Upper lobe of left lung (tissue), 6 donors: ENCODE results near the gene NT5C. TPM values are rescaled to one million over a fixed set of nuclear protein-coding genes. Genes with fewer than 3 reads are reported as not detected.
A peak's percentile ranks its signal among the peaks of the same experiment; 100 is the strongest.

Experiments
- ATAC-seq, 2 donors: fragments of 200-7000 bp; cut with Tn5 transposase; one replicate each; pipeline ENCODE4 v1.9.1; 2022; ENCODE audit warnings: mild to moderate bottlenecking in 2 of 2, moderate library complexity in 2 of 2; ENCODE audit not compliant: low FRiP score in 2 of 2
- DNase-seq, 2 donors: peaks; one replicate each; pipeline ENCODE4 v3.0.0-alpha.2; 2019 to 2020
- H3K27ac ChIP-seq, 4 donors: fragments of 200-600 bp; sonication (generic); one replicate each; pipeline ENCODE4 v1.5.1; 2016 to 2019
- H3K27me3 ChIP-seq, 4 donors: fragments of 200-600 bp; sonication (generic); one replicate each; pipeline ENCODE4 v1.5.1; 2017 to 2019
- H3K36me3 ChIP-seq, 4 donors: fragments of 200-600 bp; sonication (generic); one replicate each; pipeline ENCODE4 v1.5.1; 2016 to 2019
- H3K4me1 ChIP-seq, 4 donors: fragments of 200-600 bp; sonication (generic); one replicate each; pipeline ENCODE4 v1.5.1; 2018 to 2019
- H3K4me3 ChIP-seq, 4 donors: fragments of 200-600 bp; sonication (generic); one replicate each; pipeline ENCODE4 v1.5.1; 2017 to 2019; ENCODE audit warnings: mild to moderate bottlenecking in 2 of 4, moderate library complexity in 1 of 4
- H3K9me3 ChIP-seq, 4 donors: fragments of 200-600 bp; sonication (generic); one replicate each; pipeline ENCODE4 v1.5.1; 2018 to 2019
- EP300 ChIP-seq, 4 donors: sonication (generic); formaldehyde crosslinking; IDR thresholded peaks; one replicate each; pipeline ENCODE4 v1.5.1; 2017; ENCODE audit warnings: antibody characterized with exemption in 4 of 4, control low read depth in 2 of 4
- POLR2A ChIP-seq, 4 donors: fragments of 450-650 bp; IDR thresholded peaks; one replicate each; pipeline ENCODE4 v1.5.1; 2016 to 2017; ENCODE audit warnings: antibody characterized with exemption in 4 of 4, mild to moderate bottlenecking in 2 of 4
- POLR2AphosphoS5 ChIP-seq, 2 donors: sonication (generic); formaldehyde crosslinking; IDR thresholded peaks; one replicate each; pipeline ENCODE4 v1.5.1; 2017; ENCODE audit warnings: antibody characterized with exemption in 2 of 2
- WGBS, 2 donors: methylation state at CpG; one replicate each; pipeline ENCODE4 v1.1.5; 2017 to 2018; 5-methylcytosine and 5-hydroxymethylcytosine counted together
- total RNA-seq, 6 donors: library from RNA; depleted of rRNA in 4 of 6; stranded (reverse); fragments of >200 nt in 4 of 6; gene quantifications; one replicate each; pipeline versions ENCODE4 v1.1.0 to v1.2.1, GENCODE V29; 2016 to 2021
- TF ChIP-seq, protein P1 (sequence below), 6 experiments: fragments of 450-650 bp in 4 of 6; fragments of 200-600 bp in 2 of 6; sonication (generic) in 2 of 6; IDR thresholded peaks; one replicate each; pipeline ENCODE4 v1.5.1; 2016 to 2019; ENCODE audit warnings: antibody characterized with exemption in 6 of 6
- donor health status: DM: no; HTN: no; CAD: no; lungs with moderate emphysema.
- donor health status: DM: no; HTN: yes; CAD: no; lungs with severe emphysema.

NT5C gene
- total RNA-seq, 6 donors from 2014 or later: 46.4 to 113 (median 76.6) TPM

- Histone ChIP-seq H3K9me3 (no peaks in the 10 kb centered on the region), H3K36me3 (peaks cover 0 to 10% (median 8%) of the 10 kb centered on the region in 4 donors), H3K4me1 (peaks cover 36 to 49% (median 41%) of the 10 kb centered on the region in 4 donors), H3K27ac (peak overlapping the region in 2 of 4 donors; percentile 92 to 94), H3K4me3 (no peak overlapping the region), H3K27me3 (no peaks in the 10 kb centered on the region)
- TF ChIP-seq EP300 (IDR thresholded peaks at IDR 0.05) (no peak), POLR2A (IDR thresholded peaks at IDR 0.05) (no peak), POLR2AphosphoS5 (IDR thresholded peaks at IDR 0.05) (no peak)
- TF ChIP-seq, protein P1, sequence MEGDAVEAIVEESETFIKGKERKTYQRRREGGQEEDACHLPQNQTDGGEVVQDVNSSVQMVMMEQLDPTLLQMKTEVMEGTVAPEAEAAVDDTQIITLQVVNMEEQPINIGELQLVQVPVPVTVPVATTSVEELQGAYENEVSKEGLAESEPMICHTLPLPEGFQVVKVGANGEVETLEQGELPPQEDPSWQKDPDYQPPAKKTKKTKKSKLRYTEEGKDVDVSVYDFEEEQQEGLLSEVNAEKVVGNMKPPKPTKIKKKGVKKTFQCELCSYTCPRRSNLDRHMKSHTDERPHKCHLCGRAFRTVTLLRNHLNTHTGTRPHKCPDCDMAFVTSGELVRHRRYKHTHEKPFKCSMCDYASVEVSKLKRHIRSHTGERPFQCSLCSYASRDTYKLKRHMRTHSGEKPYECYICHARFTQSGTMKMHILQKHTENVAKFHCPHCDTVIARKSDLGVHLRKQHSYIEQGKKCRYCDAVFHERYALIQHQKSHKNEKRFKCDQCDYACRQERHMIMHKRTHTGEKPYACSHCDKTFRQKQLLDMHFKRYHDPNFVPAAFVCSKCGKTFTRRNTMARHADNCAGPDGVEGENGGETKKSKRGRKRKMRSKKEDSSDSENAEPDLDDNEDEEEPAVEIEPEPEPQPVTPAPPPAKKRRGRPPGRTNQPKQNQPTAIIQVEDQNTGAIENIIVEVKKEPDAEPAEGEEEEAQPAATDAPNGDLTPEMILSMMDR (IDR thresholded peaks at IDR 0.05): no peak
- DNase-seq (no peak), ATAC-seq (no peak)
Observed at GRCh38 chr17:75115555-75115954, 16.0 kb downstream of the NT5C start.

- no peak for DNase-seq
- no peak for ATAC-seq
- H3K27ac ChIP-seq: peak overlapping the region; percentile 79 to 94 (median 92)
- 33% methylated on average over 19 of the region's 19 CpGs for WGBS, 2 donors
- H3K9me3 ChIP-seq: no peaks in the 10 kb centered on the region
- TF ChIP-seq POLR2AphosphoS5 (IDR thresholded peaks at IDR 0.05) (no peak), EP300 (IDR thresholded peaks at IDR 0.05) (no peak), POLR2A (IDR thresholded peaks at IDR 0.05) (peak in 1 of 4 donors; percentile 2)
- TF ChIP-seq, protein P1 (IDR thresholded peaks at IDR 0.05): no peak
- H3K36me3 ChIP-seq: peaks cover 0 to 10% (median 4%) of the 10 kb centered on the region in 4 donors
- H3K4me1 ChIP-seq: peaks cover 38 to 51% (median 42%) of the 10 kb centered on the region in 4 donors
- peak overlapping the region; percentile 27 to 57 (median 47) for H3K4me3 ChIP-seq
- no peaks in the 10 kb centered on the region for H3K27me3 ChIP-seq
Observed at GRCh38 chr17:75114552-75115314, 16.8 kb downstream of the NT5C start.

- Histone ChIP-seq H3K27me3 (no peaks in the 10 kb centered on the region), H3K9me3 (no peaks in the 10 kb centered on the region), H3K36me3 (peaks cover 0 to 9% (median 4%) of the 10 kb centered on the region in 4 donors), H3K27ac (peak overlapping the region; percentile 79 to 94 (median 92)), H3K4me3 (peak overlapping the region; percentile 27 to 57 (median 47)), H3K4me1 (peaks cover 42 to 57% (median 47%) of the 10 kb centered on the region in 4 donors)
- TF ChIP-seq, protein P1 (IDR thresholded peaks at IDR 0.05): peak; percentile 92 to 97 (median 96)
- TF ChIP-seq POLR2A (IDR thresholded peaks at IDR 0.05): peak in 1 of 4 donors; percentile 9
- TF ChIP-seq POLR2AphosphoS5 (IDR thresholded peaks at IDR 0.05): peak; percentile 12 to 47
- no peak for TF ChIP-seq EP300 (IDR thresholded peaks at IDR 0.05)
- DNase-seq: peak; percentile 87 to 94
- ATAC-seq: peak; percentile 88
- WGBS, 2 donors: 0 to 3% methylated on average over 2 to 22 of the region's 22 CpGs
Observed at GRCh38 chr17:75113798-75114551, 17.6 kb downstream of the NT5C start.

DNA sequence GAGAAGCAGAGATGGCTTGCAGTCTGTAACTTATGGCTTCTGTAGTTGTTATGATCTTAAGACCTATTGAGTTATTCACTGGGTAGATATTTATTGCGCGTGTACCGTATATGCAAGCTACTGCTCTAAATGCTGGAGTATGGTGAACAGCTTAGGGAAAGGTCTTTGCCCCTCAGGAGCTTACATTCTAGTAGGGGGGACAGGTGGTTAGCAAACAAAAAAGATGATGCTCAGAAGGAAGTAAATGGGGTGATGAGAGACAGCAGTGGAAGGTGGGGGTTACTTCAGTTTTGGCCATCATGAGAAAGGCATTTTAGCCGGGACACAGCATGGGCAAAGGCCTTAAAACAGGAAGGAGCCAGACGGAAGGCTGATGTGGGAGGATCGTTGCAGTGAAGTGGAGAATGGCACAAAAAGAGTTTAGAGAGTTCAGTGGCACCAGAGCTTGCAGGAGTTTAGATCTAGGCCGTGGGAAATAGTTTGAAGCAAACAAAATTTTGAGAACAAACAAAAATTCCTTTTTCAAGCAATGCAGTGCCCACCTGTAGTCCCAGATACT is 19.7 kb downstream of the NT5C start:
- Histone ChIP-seq H3K36me3 (peaks cover 0 to 7% (median 0%) of the 10 kb centered on the region in 4 donors), H3K27me3 (no peaks in the 10 kb centered on the region), H3K27ac (peak overlapping the region in 1 of 4 donors; percentile 92), H3K4me1 (peaks cover 45 to 60% (median 53%) of the 10 kb centered on the region in 4 donors), H3K4me3 (peak overlapping the region in 1 of 4 donors; percentile 68), H3K9me3 (no peaks in the 10 kb centered on the region)
- TF ChIP-seq POLR2A (IDR thresholded peaks at IDR 0.05): no peak
- TF ChIP-seq, protein P1 (IDR thresholded peaks at IDR 0.05): no peak
- no peak for TF ChIP-seq POLR2AphosphoS5 (IDR thresholded peaks at IDR 0.05)
- no peak for TF ChIP-seq EP300 (IDR thresholded peaks at IDR 0.05)
- DNase-seq: no peak
- ATAC-seq: no peak
- WGBS, 2 donors: 66 to 78% methylated on average over 7 of the region's 7 CpGs
